Endometrial microvascular endothelial cells (primary cell): Measurements from ENCODE around the gene ROBO1. TPM values are rescaled to one million over a fixed set of nuclear protein-coding genes. Genes with fewer than 3 reads are reported as not detected.
"Not testable (repeated sequence)": the region's sequence is repeated elsewhere in the genome, so short reads cannot be mapped to it uniquely, and the experiment has no call there.

Experiments
- in situ Hi-C: cut with HindIII; loops from 2 replicates; pipeline ENCODE4 v1.10.0; 2017; ENCODE audit warnings: low sequenced_read_pairs, low pct_unique_long_range_greater_than_20kb; ENCODE audit errors: inconsistent ontology term
- total RNA-seq: library from RNA; depleted of rRNA; stranded (reverse); fragments of >200 nt; gene quantifications from one replicate; pipeline ENCODE4 v1.2.3, GENCODE V29; 2015; ENCODE audit errors: inconsistent ontology term

Gene ROBO1
- total RNA-seq, 1 donor from 2014 or later: 4.0 TPM

DNA sequence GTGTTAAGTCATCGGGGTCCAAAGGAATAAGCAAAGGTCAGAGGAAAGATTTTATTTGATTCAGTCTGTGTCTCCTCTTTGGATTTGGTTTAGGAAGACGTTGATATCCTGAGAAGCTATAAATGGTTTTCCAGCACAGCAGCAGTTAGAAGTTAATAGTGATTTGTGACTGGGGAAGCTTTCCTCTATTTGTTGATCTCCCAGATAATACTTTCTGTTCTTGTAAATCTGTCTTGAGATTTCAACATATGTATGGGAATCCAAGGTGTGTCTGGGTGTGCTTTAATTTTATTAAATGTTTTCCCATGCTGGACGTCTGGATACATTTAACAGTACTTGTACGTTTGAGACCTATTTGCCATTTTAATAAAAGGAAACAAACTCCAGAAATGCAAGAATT, 409.5 kb downstream of the ROBO1 start:
- in situ Hi-C loops: no loop called here

DNA sequence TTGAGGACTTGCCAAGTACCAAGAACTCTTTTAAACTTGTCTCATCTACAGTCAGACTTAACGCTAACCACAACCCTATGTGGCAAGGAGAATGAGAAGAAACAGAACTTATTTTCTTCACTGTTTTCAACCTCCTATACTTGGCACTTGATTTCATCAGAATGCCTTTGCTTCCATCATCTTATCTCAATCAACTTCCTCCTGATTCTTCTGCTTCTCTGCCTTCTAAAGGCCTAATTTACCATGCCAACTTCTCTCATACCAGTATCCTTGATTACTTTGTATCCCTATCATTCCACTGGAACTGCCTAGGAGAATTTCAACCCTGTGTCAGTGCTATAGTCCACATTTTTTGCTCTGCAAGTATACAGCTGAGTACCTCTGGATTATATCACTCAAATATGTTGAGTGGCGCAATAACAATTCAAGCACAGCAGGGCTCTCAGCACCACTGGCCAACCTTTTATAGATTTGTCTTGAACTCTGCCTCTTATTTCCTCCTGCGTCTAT, 413.6 kb downstream of the ROBO1 start:
- in situ Hi-C loops: no loop called here

DNA sequence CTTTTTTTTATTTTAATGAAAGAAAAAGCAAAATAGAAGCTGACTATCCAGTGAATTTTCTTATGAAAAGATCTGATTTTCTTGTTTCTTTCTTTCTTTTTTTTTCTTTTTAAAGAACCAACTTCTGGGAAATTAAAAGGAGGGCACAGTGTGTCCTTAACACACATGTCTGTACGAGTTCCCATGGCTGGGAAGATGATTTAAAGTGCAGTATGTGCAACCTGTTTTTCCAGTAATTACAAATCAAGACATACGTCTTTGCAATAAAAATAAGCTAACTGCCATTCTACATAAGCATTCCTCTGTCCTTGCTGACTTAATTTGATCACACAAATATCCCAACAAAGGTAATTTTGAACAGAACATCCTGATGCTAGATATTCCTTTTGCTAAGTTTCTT, 416.1 kb downstream of the ROBO1 start:
- in situ Hi-C loops: no loop called here

DNA sequence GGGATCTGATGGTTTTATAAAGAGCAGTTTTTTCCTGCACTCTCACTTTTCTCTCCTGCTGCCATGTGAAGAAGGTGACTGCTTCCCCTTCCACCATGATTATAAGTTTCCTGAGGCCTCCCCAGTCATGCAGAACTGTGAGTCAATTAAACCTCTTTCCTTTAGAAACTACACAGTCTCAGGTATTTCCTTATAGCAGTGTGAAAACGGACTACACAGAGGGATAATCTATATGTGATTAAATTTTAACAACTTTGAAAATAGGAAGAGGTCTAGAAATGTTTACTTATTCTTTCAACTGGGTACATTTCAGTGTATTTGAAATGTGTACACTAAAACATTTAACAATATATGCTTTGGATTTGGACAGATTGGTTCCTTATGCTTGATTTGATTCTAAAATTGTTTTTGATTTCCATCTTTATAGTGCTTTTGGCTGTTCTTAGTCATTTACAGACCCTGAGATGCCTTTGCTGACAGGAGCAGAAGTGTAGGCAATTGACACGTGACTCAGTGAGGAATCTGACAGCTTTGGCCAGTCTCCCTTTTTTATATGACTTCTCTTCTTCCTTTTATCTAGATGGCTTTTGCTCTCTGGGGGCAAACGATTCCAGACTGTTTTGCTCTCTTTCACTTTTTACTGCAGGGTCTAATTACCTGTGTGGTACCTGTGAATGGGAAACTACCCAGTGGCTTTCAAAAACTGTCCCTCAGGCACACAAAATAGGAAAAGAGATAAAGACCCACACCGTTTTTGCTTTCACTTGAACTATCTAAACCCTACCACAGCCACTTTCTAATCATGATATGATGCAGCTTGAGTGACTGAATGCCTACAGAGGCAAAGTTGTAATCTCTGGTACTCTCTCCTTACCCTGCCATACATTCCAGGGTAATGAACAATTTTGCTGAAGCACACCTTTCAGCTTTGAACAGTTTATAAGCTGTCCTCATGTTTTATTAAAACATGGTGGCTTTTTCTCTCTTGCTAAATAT, 422.6 kb downstream of the ROBO1 start:
- in situ Hi-C loops: no loop called here

DNA sequence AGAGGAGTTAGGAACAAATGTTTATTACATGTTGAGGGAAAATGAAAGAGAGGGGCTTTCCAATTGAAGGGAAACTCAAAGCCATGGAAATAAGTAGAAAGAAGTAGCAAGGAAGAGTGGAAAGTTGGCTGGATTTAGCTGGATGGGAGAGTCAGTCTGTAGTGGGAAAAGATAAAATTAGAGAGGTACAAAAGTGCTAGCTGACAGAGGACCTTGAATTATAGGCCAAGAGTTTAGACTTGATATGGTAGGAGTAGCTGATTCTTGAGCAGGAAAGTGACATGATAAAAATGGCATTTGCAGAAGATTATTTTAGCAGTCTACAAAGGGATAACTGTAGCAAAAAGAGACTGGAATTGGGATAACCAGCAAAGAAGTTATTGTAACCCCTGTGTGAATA, 425.8 kb downstream of the ROBO1 start:
- in situ Hi-C loops: no loop called here

DNA sequence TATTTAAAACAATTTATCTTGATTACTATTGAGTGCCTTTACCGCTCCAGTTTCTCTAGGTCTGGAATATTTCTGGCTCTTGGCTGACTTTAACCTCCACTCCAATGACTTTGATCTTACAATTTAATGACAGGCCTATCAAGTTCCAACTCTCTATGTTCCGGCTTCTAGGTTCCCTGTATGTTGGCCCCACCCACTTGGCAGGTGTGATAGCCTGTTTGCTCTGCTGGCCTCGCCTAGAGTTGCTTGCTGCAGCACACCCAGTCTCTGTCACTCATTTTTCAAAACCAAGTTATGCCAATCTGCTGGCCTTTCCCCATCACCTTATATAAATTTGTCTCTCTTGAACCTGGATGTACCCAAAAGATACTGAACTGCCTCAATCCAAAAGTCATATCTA, 428.0 kb downstream of the ROBO1 start:
- in situ Hi-C loops: no loop called here

DNA sequence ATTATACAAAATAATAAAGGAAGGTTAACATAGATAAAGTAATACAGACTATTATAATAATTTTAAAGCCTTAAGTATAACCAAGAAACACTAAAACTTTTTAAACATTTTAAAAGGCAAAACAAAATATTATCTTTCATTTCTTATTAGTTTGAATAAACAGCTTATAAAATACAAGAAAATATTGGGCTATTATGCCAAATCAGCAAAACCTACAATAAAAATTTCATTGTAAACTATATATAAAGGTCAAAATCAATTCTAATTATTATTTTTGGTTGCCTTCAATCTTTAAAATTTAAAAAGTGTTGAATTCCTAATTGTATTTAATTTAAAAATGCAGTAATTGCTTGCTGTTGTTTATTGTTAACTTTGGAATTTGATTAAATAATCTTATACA, 430.0 kb downstream of the ROBO1 start:
- in situ Hi-C loops: no loop called here

DNA sequence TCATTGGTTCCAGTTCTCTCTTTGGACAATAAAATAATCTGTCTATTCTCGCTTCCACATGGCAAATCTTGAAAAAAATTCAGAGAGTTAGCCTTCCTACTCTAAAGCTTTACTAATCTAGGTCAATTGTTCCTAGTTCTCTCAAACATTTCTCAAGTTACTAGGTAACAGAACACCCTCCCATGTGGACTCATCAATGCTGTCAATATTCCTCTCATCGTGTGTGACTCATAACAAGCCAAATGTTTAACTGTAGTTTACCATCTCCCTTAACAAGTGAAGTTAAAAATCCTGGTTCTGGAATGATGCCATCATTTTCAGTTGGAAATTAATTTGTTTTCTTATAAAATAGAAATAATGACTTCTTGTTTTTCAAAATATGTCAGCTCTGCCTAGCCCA, 438.6 kb downstream of the ROBO1 start:
- in situ Hi-C loops: no loop called here

DNA sequence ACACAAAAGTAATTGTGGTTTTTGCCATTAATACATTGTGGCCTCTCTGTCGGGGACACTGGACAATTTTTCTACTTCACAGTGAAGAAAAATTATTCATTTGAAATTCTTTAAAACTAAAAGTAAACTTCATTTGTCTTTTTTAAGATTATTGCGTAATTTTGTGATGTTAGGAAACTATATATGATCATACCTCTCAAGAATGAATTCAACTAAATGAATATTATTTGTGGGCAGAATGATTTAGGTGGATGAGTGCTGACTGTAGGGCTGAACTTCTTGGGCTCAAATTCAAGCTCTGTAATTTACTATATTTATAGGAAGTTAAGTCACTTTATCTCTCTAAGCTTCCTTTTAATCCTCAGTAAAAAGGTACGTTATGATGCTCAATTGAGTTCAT, 441.2 kb downstream of the ROBO1 start:
- in situ Hi-C loops: no loop called here

DNA sequence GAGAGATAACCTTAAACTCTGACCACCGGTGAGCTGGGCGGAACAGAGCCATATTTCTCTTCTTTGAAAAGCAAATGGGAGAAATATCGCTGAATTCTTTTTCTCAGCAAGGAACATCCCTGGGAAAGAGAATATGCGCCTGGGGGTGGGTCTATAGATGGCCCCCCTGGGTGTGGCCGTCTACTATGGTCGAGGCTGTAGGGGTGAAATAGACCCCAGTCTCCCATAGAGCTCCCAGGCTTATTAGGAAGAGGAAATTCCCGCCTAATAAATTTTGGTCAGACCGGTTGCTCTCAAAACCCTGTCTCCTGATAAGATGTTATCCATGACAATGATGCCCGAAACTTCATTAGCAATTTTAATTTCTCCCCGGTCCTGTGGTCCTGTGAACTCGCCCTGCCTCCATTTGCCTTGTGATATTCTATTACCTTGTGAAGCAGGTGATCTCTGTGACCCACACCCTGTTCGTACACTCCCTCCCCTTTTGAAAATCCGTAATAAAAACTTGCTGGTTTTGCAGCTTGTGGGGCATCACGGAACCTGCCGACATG, 441.9 kb downstream of the ROBO1 start:
- in situ Hi-C loops: not testable (repeated sequence)

DNA sequence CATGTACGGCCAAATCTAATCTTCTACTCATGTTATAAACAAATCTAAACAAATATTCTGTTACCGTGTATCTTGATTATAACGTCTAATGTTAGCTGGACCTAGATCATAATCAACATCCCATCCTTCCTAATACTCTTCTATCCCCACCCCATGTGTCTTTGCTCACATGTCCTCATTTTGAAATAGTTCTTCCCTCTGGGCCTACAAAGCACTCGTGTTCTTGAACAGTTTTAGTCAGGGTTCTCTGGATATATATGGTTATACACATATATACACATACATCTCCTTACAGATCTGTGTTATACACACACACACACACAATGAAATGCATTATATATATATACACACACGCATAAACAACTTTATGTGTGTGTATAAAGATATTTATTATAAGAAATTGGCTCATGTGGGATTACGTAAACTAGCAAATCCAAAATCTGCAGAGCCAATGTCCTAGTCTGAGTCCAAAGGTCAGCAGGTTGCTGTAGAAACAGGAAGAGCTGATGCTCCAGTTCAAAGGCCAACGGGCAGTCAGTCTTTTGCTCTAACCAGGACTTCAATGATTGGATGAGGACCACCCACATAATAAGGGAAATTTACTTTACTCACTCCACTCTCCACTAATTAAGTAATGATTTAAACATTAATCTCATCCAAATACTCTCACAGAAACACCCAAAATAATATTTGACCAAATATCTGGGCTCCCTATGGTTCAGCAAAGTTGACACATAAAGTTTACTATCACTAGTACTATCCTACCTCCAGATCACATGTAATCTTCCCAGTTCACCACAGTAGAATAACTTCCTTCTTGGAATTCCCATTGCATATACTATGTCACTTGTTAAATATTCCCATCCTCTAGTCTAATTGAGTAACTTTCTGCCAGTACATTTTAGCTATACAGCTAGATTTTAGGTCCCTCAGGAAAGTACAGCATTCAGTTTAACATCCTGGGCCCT, 450.0 kb downstream of the ROBO1 start:
- in situ Hi-C loops: no loop called here

DNA sequence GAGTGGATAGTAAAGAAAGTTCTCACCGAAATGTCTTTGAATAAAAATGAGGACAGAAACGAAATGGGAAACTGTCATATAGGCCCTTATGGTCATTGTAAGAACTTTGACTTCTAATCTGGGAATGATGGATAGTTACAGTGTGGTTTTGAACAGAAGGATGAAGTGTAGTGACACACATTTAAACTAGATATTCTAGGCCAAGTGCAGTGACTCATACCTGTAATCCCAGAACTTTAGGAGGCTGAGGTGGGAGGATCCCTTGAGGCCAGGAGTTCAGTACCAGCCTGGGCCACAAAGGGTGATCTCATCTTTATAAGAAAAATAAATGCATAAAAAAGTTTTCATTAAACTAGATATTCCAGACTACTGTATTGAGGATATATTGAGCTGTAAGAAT, 452.8 kb downstream of the ROBO1 start:
- in situ Hi-C loops: no loop called here

DNA sequence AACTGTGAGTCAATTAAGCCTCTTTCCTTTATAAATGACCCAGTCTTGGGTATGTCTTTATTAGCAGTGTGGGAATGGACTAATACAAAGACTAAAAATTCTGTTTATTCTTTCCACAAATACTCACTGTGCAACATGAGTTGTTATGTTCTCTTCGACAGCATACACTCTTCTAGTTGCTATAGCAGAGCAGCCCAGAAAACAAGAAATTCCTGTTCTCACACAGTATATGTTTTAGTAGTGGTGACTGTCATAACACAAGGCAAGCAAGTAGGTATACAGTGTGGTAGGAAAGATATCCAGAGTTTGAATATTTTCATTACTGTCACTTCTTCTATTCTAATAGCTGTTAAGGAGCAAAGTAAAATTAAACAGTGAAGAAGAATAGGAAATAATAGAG, 453.3 kb downstream of the ROBO1 start:
- in situ Hi-C loops: no loop called here

DNA sequence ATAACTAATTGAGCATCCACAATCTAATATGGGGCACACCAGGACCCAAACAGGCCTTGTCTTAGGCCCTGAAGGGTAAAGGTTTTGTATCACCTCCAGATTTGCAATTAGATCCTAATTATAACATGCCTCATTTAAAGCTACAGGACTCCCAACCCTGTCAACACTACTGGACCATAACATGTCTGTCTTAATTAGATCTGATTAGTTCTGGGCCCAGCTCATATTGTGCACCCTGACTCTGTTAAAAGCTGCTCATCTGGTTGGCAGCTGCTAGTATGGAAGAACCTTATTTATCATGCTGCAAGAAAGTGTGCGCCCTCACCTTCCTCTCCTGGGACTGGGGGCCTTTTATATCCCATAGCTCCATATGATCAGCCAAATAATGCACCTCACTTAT, 457.8 kb downstream of the ROBO1 start:
- in situ Hi-C loops: no loop called here

DNA sequence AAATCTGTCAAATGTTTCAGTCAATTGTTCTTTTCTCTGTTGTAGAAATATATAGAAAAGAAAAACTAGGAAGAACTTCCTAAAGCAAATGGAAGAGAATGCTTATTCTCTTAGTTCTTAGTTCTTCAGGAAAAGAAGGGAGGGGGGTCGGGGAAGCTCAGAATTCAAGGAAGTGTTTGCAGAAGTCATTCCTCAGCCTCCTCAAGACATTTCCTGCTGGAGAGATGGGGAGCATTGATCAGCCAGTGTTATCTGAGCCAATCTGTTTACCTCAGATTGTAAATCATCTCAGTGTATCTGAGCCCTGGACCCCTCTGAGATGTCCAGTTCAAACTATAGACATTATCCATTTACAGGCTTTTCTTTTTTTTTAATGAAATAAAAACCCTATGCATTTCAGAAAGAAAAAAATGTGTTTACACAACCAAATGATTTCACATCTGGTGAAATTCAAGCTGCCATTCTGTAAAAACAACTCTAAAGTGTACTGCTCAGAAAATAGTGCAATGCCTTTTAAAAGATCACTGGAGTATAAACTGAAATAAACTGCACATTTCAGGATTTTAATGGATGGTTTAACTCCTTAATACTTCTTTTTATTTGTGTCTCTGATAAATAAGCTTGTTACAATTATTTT, 460.7 kb downstream of the ROBO1 start:
- in situ Hi-C loops: no loop called here

DNA sequence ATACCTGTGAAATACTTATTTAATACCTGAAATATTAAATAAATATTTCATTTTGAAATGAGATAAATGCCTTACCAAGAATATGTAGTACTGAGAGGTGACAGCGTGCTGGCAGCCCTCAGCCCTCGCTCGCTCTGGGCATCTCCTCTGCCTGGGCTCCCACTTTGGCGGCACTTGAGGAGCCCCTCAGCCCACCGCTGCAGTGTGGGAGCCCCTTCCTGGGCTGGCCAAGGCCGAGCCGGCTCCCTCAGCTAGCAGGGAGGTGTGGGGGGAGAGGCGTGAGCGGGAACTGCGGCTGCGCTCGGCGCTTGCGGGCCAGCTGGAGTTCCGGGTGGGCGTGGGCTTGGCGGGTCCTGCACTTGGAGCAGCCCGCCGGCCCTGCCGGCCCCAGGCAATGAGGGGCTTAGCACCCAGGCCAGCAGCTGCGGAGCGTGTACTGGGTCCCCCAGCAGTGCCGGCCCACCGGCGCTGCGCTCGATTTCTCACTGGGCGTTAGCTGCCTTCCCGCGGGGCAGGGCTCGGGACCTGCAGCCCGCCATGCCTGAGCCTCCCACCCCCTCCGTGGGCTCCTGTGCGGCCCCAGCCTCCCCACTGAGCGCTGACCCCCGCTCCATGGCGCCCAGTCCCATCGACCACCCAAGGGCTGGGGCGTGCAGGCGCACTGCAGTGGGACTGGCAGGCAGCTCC, 467.7 kb downstream of the ROBO1 start:
- in situ Hi-C loops: not testable (repeated sequence)

DNA sequence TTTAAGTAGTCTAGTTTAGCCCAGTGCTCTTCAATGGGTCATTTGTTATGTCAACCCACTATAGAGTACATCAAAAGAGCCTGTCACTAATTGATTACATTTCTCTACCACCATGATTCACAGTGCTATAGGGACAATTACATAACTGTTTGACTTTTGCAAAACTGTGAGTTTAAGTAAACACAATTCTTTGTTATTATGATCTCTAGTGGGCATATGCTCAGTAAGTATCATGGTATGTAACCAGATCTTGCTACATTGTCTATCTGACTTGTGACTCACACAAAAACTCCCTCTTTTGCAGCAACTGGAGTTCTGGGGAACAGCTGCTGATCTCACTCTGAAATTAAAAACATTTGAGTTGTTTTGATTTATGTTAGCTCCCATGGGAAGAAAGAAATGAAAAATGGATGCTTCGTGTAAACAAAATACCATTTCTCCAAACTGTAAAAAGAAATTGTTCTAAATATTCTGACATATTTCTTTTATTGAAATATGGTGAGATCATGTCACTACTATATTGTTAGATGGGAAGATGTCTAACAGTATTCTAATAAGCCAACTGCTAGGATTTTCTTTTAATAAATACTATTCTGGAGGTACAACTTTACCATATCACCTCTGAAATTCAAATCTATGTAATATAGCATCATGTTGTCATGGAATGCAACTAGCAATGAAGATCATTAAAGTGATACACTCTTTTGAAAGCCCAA, 470.4 kb downstream of the ROBO1 start:
- in situ Hi-C loops: no loop called here

DNA sequence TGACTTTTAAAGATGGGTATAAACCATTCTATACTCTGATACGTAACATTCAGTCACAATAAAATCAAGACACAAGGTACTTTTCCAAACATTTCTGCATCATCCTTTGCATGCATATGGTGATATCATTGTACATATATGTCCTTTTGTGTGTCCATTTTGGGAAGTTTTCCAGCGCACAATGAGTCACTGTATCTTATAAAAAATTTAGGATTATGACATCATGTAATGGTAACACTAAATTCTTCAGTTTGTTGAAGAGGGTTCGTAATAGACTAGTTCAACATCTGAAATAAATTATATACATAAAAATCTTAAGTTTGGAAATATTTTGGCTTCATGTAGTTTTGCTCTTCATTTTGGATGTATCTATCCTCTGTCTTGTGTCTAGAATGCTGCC, 480.9 kb downstream of the ROBO1 start:
- in situ Hi-C loops: no loop called here
